Hepatocyte (in vitro differentiated cells): Measurements from ENCODE around the gene UBXN6.

Source experiments
- EZH2 ChIP-seq: fragments of 200-600 bp; sonication (generic); IDR thresholded peaks from 2 replicates; pipeline ENCODE4 v1.6.1; 2016; ENCODE audit warnings: antibody characterized with exemption, mild to moderate bottlenecking, borderline replicate concordance
- TF ChIP-seq, protein P1 (sequence below): fragments of 200-600 bp; sonication (generic); IDR thresholded peaks from 2 replicates; pipeline ENCODE4 v1.5.1; 2016; ENCODE audit warnings: antibody characterized with exemption, mild to moderate bottlenecking; ENCODE audit not compliant: poor library complexity

DNA sequence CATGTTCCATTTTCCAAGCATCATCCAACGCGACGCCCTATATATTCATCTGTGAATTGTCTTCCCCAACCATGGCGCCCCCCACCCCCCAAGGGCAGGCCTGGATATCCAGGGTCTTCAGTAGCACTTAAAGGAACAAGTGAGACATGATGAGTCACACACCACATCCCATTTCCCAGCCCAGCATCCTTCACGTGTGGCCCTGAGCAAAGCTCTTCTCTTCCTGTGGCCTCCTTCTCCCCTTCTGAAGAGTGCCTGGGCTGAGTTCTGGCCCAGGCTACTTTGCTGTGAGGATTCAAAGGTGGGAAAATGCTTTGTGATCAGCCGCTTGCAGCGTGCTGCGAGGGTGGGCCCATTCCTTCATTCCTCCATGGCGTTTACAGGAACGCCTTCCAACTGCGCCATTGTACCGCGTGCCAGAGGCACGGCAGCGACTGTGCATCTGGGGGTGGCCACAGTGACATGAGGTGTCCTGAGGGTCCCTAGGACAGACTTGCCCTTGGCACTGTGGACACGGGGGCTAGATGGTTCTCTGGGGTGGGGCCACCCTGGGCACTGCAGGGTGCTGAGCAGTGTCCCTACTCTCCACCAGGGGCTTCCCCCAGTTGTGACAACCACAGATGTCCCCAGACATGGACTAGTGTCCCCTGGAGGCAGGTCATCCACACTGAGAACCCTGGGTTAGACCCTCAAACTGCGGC, 49.0 kb upstream of the UBXN6 start:
- TF ChIP-seq, protein P1, sequence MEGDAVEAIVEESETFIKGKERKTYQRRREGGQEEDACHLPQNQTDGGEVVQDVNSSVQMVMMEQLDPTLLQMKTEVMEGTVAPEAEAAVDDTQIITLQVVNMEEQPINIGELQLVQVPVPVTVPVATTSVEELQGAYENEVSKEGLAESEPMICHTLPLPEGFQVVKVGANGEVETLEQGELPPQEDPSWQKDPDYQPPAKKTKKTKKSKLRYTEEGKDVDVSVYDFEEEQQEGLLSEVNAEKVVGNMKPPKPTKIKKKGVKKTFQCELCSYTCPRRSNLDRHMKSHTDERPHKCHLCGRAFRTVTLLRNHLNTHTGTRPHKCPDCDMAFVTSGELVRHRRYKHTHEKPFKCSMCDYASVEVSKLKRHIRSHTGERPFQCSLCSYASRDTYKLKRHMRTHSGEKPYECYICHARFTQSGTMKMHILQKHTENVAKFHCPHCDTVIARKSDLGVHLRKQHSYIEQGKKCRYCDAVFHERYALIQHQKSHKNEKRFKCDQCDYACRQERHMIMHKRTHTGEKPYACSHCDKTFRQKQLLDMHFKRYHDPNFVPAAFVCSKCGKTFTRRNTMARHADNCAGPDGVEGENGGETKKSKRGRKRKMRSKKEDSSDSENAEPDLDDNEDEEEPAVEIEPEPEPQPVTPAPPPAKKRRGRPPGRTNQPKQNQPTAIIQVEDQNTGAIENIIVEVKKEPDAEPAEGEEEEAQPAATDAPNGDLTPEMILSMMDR = no peak
- no peak for TF ChIP-seq EZH2
